GM21737 (cell line): ENCODE data around the gene EPOP.

ENCODE experiments used
- ATAC-seq: cut with Tn5 transposase; IDR thresholded peaks from one replicate; pipeline ENCODE4 v1.9.1; 2021; ENCODE audit warnings: mild to moderate bottlenecking, moderate library complexity; ENCODE audit not compliant: unreplicated experiment

EPOP gene

DNA sequence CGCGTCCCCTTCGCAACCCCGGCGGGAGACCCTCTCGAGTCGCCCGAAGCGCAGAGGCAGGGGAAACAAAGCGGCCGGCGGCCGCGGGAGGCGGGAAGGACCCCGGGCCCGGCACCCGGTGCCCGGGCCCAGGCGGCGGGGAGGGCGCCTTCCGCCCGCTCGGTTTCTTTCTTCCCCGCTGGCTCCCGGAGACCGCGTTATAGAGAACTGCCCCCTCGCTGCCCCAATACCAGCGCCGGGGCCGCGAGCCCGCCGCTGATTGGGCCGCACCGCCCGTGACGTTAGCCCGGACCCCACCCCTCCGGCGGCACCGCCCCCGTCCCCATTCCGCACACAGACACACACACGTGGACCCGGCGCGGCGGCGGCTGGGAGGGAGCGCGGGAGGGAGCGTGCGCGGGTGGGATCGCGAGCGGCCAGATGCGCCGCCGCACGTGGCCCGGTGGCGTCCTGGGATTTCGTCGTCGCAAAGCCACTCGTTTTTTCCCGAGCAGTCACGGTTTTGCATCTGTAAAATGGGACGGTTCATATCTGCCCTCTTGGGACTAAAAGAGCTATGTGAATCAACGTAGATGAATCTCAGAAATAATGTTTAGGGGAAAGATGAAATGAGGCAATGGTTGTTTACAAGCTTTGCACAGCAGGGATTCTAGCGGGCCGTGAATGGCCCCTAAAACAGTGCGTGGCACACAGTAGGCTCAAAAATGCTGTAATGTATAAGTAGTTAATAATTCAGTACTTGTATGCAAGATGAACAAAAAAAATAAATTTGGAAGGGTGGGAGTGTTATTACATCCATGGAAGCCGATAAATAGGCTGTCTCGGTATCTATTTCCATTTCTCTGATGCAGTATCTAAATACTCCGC, at the start of gene EPOP:
Gene EPOP (minus strand): TSS at position 209 of the 867 bp plus-strand sequence. CDS start 462 bp downstream, outside the sequence.
- ATAC-seq, result peak; percentile 68

- no peak for ATAC-seq
Observed at GRCh38 chr17:38721802-38722201, 47.0 kb upstream of the EPOP start.

GRCh38 chr17:38720941-38721340, 46.2 kb upstream of the EPOP start:
- ATAC-seq, result no peak

DNA sequence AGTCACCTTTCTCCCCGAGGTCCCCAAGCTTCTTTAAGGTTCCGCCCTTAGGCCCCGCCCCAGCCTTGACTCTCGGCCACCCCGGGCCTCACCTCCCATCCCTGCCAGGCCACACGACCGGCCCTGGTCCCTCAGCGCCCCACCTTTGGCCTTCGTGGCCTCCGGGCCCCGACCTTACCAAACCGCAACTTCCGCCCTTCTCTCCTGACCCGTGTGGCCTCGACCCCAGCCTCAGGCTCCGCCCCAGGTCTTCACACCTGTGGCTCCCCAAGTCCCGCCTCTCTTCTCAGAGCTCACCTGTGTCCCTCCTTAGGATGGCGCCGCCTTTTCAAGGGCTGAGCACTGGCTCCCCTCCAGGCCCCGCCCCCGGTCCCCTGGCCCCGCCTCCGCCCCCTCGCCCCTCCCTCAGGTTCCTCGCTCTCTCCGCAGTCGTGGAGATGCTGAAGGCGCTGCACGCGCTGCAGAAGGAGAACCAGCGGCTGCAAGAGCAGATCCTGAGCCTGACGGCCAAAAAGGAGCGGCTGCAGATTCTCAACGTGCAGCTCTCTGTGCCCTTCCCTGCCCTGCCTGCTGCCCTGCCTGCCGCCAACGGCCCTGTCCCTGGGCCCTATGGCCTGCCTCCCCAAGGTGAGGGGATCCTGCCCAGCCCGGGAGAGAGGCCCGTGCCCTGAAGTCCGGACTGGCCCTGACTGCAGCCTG, 45.3 kb upstream of the EPOP start:
- ATAC-seq, result no peak

GRCh38 chr17:38719289-38719942, 44.7 kb upstream of the EPOP start:
- no peak for ATAC-seq

GRCh38 chr17:38717139-38717745, 42.5 kb upstream of the EPOP start:
- ATAC-seq, result no peak

GRCh38 chr17:38716368-38717005, 41.7 kb upstream of the EPOP start:
- ATAC-seq, result no peak

GRCh38 chr17:38715216-38715943, 40.6 kb upstream of the EPOP start:
- ATAC-seq, result no peak

- no peak for ATAC-seq
Observed at GRCh38 chr17:38713456-38714075, 38.8 kb upstream of the EPOP start.

- no peak for ATAC-seq
Observed at GRCh38 chr17:38712593-38712992, 37.8 kb upstream of the EPOP start.

DNA sequence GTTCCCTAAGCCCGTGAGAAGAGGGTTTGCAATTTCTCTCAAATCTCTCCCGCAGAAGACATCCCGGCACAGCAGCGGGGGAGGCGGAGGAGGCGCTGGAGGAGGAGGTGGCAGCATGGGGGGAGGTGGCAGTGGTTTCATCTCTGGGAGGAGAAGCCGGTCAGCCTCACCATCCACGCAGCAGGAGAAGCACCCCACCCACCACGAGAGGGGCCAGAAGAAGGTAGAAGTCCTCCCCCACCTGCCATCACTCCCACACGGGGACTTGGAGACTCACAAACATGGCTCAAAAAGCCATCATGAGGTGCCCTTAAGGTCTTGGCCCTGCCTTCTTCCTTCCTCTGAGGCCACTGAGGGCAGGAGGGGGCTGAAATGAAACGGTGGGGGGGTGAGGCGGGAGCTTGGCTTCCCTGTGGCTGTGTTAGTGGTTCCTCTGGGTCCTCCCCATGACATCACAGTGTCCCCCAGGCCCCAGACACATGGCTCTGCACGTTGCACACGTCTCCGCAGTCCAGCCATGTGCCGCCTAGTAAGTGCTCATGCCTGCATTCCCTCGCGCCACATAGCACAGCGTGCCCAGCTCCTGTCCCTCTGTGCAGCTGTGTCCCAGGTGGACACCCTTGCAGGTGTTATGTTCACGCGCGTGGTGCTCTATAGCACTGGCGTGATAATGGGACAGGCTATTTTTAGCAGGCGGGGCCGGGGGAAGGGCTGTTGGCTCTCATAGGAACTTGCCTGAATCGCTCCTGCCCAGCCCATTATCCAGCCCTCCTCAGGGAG, 37.2 kb upstream of the EPOP start:
- ATAC-seq, result no peak

- ATAC-seq, result no peak
Observed at GRCh38 chr17:38710985-38711384, 36.2 kb upstream of the EPOP start.

DNA sequence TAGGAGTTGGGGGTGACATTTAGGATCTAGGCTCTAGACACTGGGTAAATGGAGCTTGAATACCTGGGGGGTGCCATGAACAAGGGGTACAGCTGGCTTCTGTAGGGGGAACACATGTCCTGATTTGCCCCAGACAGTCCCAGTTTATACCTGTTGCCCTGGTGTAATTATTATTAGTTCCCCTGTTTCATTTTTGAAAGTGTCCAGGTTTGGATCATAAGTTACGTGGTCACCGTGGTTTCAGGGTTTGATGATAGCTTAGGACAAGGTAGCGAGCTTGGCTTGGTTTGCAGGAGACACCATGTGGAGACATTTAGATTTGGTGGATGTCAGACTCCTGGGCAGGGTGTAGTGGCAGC, 35.8 kb upstream of the EPOP start:
- ATAC-seq, result no peak

GRCh38 chr17:38709864-38710603, 35.3 kb upstream of the EPOP start:
- no peak for ATAC-seq

- no peak for ATAC-seq
Observed at GRCh38 chr17:38709104-38709820, 34.5 kb upstream of the EPOP start.

GRCh38 chr17:38707678-38708351, 33.1 kb upstream of the EPOP start:
- no peak for ATAC-seq
